DOHH2 (cell line): ENCODE measurements around the gene EIF5AL1.
"Not testable (repeated sequence)": the region's sequence is repeated elsewhere in the genome, so short reads cannot be mapped to it uniquely, and the experiment has no call there.

ENCODE experiments used
- H3F3A ChIP-seq: fragments of 200-600 bp; sonication (generic), shearing (Covaris generic); 2 replicates; pipeline ENCODE4 v1.6.0; 2016; ENCODE audit warnings: antibody characterized with exemption, mild to moderate bottlenecking; ENCODE audit not compliant: control insufficient read depth, insufficient read depth
- H3K27ac ChIP-seq: fragments of 200-600 bp; sonication (generic); 2 replicates; pipeline ENCODE4 v1.5.1; 2014; ENCODE audit warnings: low read depth, mild to moderate bottlenecking, low read length, moderate library complexity
- H3K27me3 ChIP-seq: fragments of 200-600 bp; sonication (generic); 2 replicates; pipeline ENCODE4 v1.6.1; 2014; ENCODE audit warnings: mild to moderate bottlenecking, low read length, mixed read lengths; ENCODE audit not compliant: control insufficient read depth
- H3K36me3 ChIP-seq: fragments of 200-600 bp; sonication (generic); 2 replicates; pipeline ENCODE4 v1.6.1; 2014; ENCODE audit warnings: mild to moderate bottlenecking, low read length, moderate library complexity, mixed read lengths; ENCODE audit not compliant: control insufficient read depth
- H3K4me1 ChIP-seq: fragments of 200-600 bp; sonication (generic); 2 replicates; pipeline ENCODE4 v1.6.1; 2014; ENCODE audit warnings: mild to moderate bottlenecking, low read length, mixed read lengths; ENCODE audit not compliant: control insufficient read depth
- H3K4me2 ChIP-seq: fragments of 200-600 bp; sonication (generic); 2 replicates; pipeline ENCODE4 v1.6.0; 2014; ENCODE audit warnings: mild to moderate bottlenecking, low read length, moderate library complexity
- H3K4me3 ChIP-seq: fragments of 200-600 bp; sonication (generic); 2 replicates; pipeline ENCODE4 v1.5.1; 2014; ENCODE audit warnings: mild to moderate bottlenecking, low read length, mixed read lengths
- H3K79me2 ChIP-seq: fragments of 200-600 bp; sonication (generic); 2 replicates; pipeline ENCODE4 v1.6.1; 2014; ENCODE audit warnings: mild to moderate bottlenecking, low read length, mixed read lengths; ENCODE audit not compliant: control insufficient read depth
- H3K9me2 ChIP-seq: fragments of 200-600 bp; sonication (generic); replicated peaks from 2 replicates; pipeline ENCODE4 v1.6.1; 2014; ENCODE audit warnings: mild to moderate bottlenecking, low read length, mixed read lengths; ENCODE audit not compliant: control insufficient read depth
- H3K9me3 ChIP-seq: fragments of 200-600 bp; sonication (generic); 2 replicates; pipeline ENCODE4 v1.6.1; 2014; ENCODE audit warnings: antibody characterized with exemption, low read length, mixed read lengths; ENCODE audit not compliant: control insufficient read depth, insufficient read depth
- H4K20me1 ChIP-seq: fragments of 200-600 bp; sonication (generic); 2 replicates; pipeline ENCODE4 v1.6.0; 2014; ENCODE audit warnings: low read depth, mild to moderate bottlenecking, antibody characterized with exemption, low read length, moderate library complexity; ENCODE audit not compliant: control insufficient read depth, insufficient read depth
- CTCF ChIP-seq: fragments of 200-600 bp; sonication (generic); IDR thresholded peaks from one replicate; pipeline ENCODE4 v1.5.1; 2014; ENCODE audit warnings: antibody characterized with exemption, mild to moderate bottlenecking, low read depth, low read length; ENCODE audit not compliant: poor library complexity, severe bottlenecking
- EZH2phosphoT487 ChIP-seq: fragments of 200-600 bp; sonication (generic); IDR thresholded peaks from 2 replicates; pipeline ENCODE4 v1.6.1; 2017; ENCODE audit warnings: borderline replicate concordance, mild to moderate bottlenecking, antibody characterized with exemption, low read length, moderate library complexity, mixed read lengths

The EIF5AL1 gene

GRCh38 chr10:79511891-79512583 is at the start of gene EIF5AL1:
Gene EIF5AL1, plus strand, starts transcription at chr10:79512533. Its CDS starts 117 bp downstream, at chr10:79512650.
- H3F3A ChIP-seq, H3K9me2 ChIP-seq, H4K20me1 ChIP-seq, H3K36me3 ChIP-seq, H3K9me3 ChIP-seq, H3K4me3 ChIP-seq, H3K4me2 ChIP-seq, H3K27ac ChIP-seq, H3K27me3 ChIP-seq, H3K4me1 ChIP-seq, H3K79me2 ChIP-seq: not testable (repeated sequence)

DNA sequence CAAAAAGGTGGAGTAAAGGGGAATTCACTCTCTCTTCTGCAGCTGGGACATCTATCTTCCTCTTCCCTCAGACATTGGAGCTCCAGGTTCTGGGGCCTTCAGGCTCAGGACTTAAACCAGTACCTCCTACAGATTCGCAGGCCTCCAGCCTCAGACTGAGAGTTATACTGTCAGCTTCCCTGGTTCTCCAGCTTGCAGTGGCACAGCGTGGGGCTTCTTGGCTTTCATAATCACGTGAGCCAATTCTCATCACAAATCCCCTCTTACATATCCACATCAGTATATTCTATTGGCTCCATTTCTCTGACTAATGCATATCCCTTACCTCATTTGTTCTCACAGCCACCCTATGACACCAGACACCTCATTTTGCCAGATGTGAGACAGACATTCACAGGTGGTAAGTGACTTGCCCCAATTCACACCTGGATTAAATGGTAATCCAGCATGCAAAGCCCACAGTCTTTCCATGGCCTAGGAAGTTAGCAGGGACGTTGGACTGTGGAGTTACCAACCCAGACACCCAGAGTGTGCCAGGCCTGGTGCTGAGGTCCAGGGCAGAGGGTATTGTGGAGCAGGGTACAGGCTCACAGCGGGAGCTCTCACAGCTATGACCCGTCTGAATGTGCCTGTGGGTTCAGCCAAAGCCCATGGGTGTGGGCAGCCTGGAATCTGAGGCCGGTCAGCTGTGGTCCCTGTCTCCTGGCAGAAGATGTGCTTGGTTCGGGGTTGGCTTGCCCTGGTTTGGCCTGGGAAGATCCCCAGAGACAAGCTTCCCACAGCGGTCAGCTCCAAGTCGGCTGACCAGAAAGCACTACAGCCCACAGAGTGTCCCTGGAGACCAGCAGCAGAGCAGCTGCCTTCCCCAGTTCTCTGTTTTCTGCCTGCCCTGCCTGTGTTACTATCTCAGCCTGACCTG is 48.5 kb upstream of the EIF5AL1 start:
- H3K4me2 ChIP-seq, result no peak overlapping the region
- H3K27me3 ChIP-seq, result peaks cover 30% of the 10 kb centered on the region
- no peaks in the 10 kb centered on the region for H3F3A ChIP-seq
- no peaks in the 10 kb centered on the region for H3K9me3 ChIP-seq
- H3K4me1 ChIP-seq, result no peaks in the 10 kb centered on the region
- H4K20me1 ChIP-seq, result no peaks in the 10 kb centered on the region
- no peak overlapping the region for H3K27ac ChIP-seq
- no peaks in the 10 kb centered on the region for H3K79me2 ChIP-seq
- no peaks in the 10 kb centered on the region for H3K36me3 ChIP-seq
- TF ChIP-seq EZH2phosphoT487 (no peak), CTCF (no peak)
- H3K4me3 ChIP-seq, result no peak overlapping the region
- H3K9me2 ChIP-seq, result no peaks in the 10 kb centered on the region

- Histone ChIP-seq H3K4me1 (no peaks in the 10 kb centered on the region), H3F3A (no peaks in the 10 kb centered on the region), H3K9me3 (no peaks in the 10 kb centered on the region), H3K36me3 (no peaks in the 10 kb centered on the region), H3K27ac (no peak overlapping the region), H4K20me1 (no peaks in the 10 kb centered on the region), H3K27me3 (peaks cover 23% of the 10 kb centered on the region), H3K4me3 (no peak overlapping the region), H3K79me2 (no peaks in the 10 kb centered on the region), H3K4me2 (no peak overlapping the region), H3K9me2 (no peaks in the 10 kb centered on the region)
- TF ChIP-seq CTCF (no peak), EZH2phosphoT487 (no peak)
These were observed 47.0 kb upstream of the EIF5AL1 start for GRCh38 chr10:79465341-79465740.

DNA sequence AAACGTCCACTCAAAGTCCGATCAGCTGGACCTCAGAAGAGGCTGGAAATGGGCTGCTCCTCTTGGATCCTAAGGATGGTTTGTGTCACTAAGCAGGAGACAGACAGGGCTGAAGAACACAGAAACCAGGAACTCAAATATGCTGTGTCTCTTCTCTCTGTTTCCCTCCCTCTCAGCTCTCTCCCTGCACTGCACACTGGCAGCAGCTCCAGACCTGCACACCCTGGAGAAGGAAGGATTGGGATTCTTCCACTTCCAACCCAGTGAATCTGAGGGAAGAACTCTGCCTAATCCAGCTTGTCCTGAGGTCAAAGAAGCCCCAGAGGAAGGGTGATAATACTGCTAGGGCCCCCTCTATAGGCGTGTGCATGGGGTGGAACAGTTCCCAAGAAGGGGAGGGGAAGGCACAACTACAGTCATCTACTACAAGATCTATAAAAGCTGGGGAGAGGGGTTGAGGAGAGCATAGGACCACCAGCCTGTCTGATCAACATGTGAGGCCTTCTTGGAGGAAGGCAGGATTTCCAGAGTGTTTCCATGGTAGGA is 44.2 kb upstream of the EIF5AL1 start:
- H3K27ac ChIP-seq, result no peak overlapping the region
- H3K9me3 ChIP-seq, result no peaks in the 10 kb centered on the region
- no peak overlapping the region for H3K4me3 ChIP-seq
- no peaks in the 10 kb centered on the region for H4K20me1 ChIP-seq
- no peaks in the 10 kb centered on the region for H3K4me1 ChIP-seq
- TF ChIP-seq CTCF (no peak), EZH2phosphoT487 (no peak)
- H3K4me2 ChIP-seq, result no peak overlapping the region
- H3K9me2 ChIP-seq, result no peaks in the 10 kb centered on the region
- H3F3A ChIP-seq, result no peaks in the 10 kb centered on the region
- H3K36me3 ChIP-seq, result no peaks in the 10 kb centered on the region
- peaks cover 9% of the 10 kb centered on the region for H3K27me3 ChIP-seq
- no peaks in the 10 kb centered on the region for H3K79me2 ChIP-seq
